Measurements from ENCODE around the gene AP3B2. TPM values are rescaled to one million over a fixed set of nuclear protein-coding genes. Genes with fewer than 3 reads are reported as not detected.
"Not testable (repeated sequence)": the region's sequence is repeated elsewhere in the genome, so short reads cannot be mapped to it uniquely, and the experiment has no call there.

The AP3B2 gene
- total RNA-seq, 4 donors from 2014 or later, result 1.7 to 36.8 (median 2.2) TPM; not detected in 1

- peak; percentile 15 for DNase-seq
Observed at GRCh38 chr15:82647835-82648256, 61.8 kb downstream of the AP3B2 start.

GRCh38 chr15:82647045-82647834 is 62.4 kb downstream of the AP3B2 start, which contains the start of gene CPEB1:
TSS of gene CPEB1 (minus strand) at chr15:82647363. CDS start at chr15:82628459, 18,904 bp downstream.
- peak; percentile 42 for DNase-seq
- Histone ChIP-seq H3K4me1 (peaks cover 0 to 27% (median 12%) of the 10 kb centered on the region in 4 donors), H3K27ac (peak within 1 kb of the TSS; percentile 4 to 60 (median 29)), H3K36me3 (no peaks in the 10 kb centered on the region), H3K4me3 (peak within 1 kb of the TSS; percentile 16 to 69 (median 42)), H3K27me3 (peaks cover 72% of the 10 kb centered on the region), H3K9me3 (no peaks in the 10 kb centered on the region)
- in situ Hi-C loops (cut with MboI; ENCODE audit: low pct_ligation_motif_present in 1 of 4, low pct_unique_long_range_greater_than_20kb in 1 of 4, low sequenced_read_pairs in 3 of 4) (no loop called here), intact Hi-C loops (cut with DNase I; ENCODE audit: low total_unique reads) (no loop called here)
- TF ChIP-seq POLR2A (IDR thresholded peaks at IDR 0.05) (no peak), CTCF (IDR thresholded peaks at IDR 0.05) (peak in 1 of 5 experiments; percentile 14)
- 30% methylated on average over 48 of the region's 96 CpGs; no CpG with 5 or more reads in 1 of the 2 donors for WGBS, 2 donors (ENCODE audit: low coverage in 1 of 2)

More at GRCh38 chr15:82647835-82648256, 61.8 kb downstream of the AP3B2 start:
- WGBS, 2 donors (ENCODE audit: low coverage in 1 of 2), result 1% methylated on average over 18 of the region's 49 CpGs; no CpG with 5 or more reads in 1 of the 2 donors
- Histone ChIP-seq H3K36me3 (no peaks in the 10 kb centered on the region), H3K27ac (peak overlapping the region; percentile 4 to 60 (median 29)), H3K4me3 (peak overlapping the region; percentile 16 to 69 (median 42)), H3K27me3 (peaks cover 65% of the 10 kb centered on the region), H3K4me1 (peaks cover 0 to 27% (median 12%) of the 10 kb centered on the region in 4 donors), H3K9me3 (no peaks in the 10 kb centered on the region)
- TF ChIP-seq POLR2A (IDR thresholded peaks at IDR 0.05) (no peak), CTCF (IDR thresholded peaks at IDR 0.05) (no peak), POLR2AphosphoS5 (IDR thresholded peaks at IDR 0.05) (no peak), EP300 (IDR thresholded peaks at IDR 0.05; ENCODE audit: low read depth) (no peak)
- intact Hi-C loops (cut with DNase I; ENCODE audit: low total_unique reads) (no loop called here), in situ Hi-C loops (cut with MboI; ENCODE audit: low pct_ligation_motif_present in 1 of 4, low pct_unique_long_range_greater_than_20kb in 1 of 4, low sequenced_read_pairs in 3 of 4) (no loop called here)

- WGBS, 2 donors (ENCODE audit: low coverage in 1 of 2), result 47% methylated on average over 54 of the region's 56 CpGs; no CpG with 5 or more reads in 1 of the 2 donors
Observed at GRCh38 chr15:82646250-82647044, 63.2 kb downstream of the AP3B2 start.

GRCh38 chr15:82644967-82645852 is 64.5 kb downstream of the AP3B2 start:
- DNase-seq; in situ Hi-C loops (cut with MboI; ENCODE audit: low pct_ligation_motif_present in 1 of 4, low pct_unique_long_range_greater_than_20kb in 1 of 4, low sequenced_read_pairs in 3 of 4); intact Hi-C loops (cut with DNase I; ENCODE audit: low total_unique reads); H3K9me3 ChIP-seq; H3K27ac ChIP-seq; H3K4me3 ChIP-seq; H3K36me3 ChIP-seq: not testable (repeated sequence)
- peaks cover 92% of the 10 kb centered on the region for H3K27me3 ChIP-seq
- 83 to 90% methylated on average over 12 to 34 of the region's 34 CpGs for WGBS, 2 donors (ENCODE audit: low coverage in 1 of 2)
- peaks cover 0 to 27% (median 12%) of the 10 kb centered on the region in 4 donors for H3K4me1 ChIP-seq

More at GRCh38 chr15:82646250-82647044, 63.2 kb downstream of the AP3B2 start:
- no peak for DNase-seq
- TF ChIP-seq POLR2A (IDR thresholded peaks at IDR 0.05), result no peak
- TF ChIP-seq POLR2AphosphoS5 (IDR thresholded peaks at IDR 0.05), result no peak
- in situ Hi-C loops (cut with MboI; ENCODE audit: low pct_ligation_motif_present in 1 of 4, low pct_unique_long_range_greater_than_20kb in 1 of 4, low sequenced_read_pairs in 3 of 4) (no loop called here), intact Hi-C loops (cut with DNase I; ENCODE audit: low total_unique reads) (no loop called here)
- Histone ChIP-seq H3K9me3 (no peaks in the 10 kb centered on the region), H3K4me3 (peak overlapping the region; percentile 16 to 69 (median 34)), H3K27me3 (peaks cover 79% of the 10 kb centered on the region), H3K27ac (no peak overlapping the region), H3K4me1 (peaks cover 0 to 27% (median 12%) of the 10 kb centered on the region in 4 donors), H3K36me3 (no peaks in the 10 kb centered on the region)

Data from transverse colon (tissue), 4 donors.